ENCODE results near the gene MCCC2. TPM values are rescaled to one million over a fixed set of nuclear protein-coding genes. Genes with fewer than 3 reads are reported as not detected.
"Not testable (repeated sequence)": the region's sequence is repeated elsewhere in the genome, so short reads cannot be mapped to it uniquely, and the experiment has no call there.

MCCC2 gene
- total RNA-seq, 6 donors from 2014 or later, result 23.5 to 43.9 (median 34.4) TPM

GRCh38 chr5:71633255-71634155 is 46.4 kb downstream of the MCCC2 start:
- TF ChIP-seq POLR2AphosphoS5 (IDR thresholded peaks at IDR 0.05) (no peak), EP300 (IDR thresholded peaks at IDR 0.05) (no peak), CTCF (IDR thresholded peaks at IDR 0.05) (no peak), POLR2A (IDR thresholded peaks at IDR 0.05) (no peak)
- DNase-seq, result no peak
- no peaks in the 10 kb centered on the region for H3K9me3 ChIP-seq
- no peak overlapping the region for H3K4me3 ChIP-seq
- H3K27ac ChIP-seq, result no peak overlapping the region
- peaks cover 14 to 62% (median 20%) of the 10 kb centered on the region in 4 donors for H3K36me3 ChIP-seq
- no peak for ATAC-seq (ENCODE audit: low FRiP score in 2 of 2)
- WGBS, 2 donors, result 93 to 94% methylated on average over 2 of the region's 2 CpGs
- no peaks in the 10 kb centered on the region for H3K27me3 ChIP-seq
- H3K4me1 ChIP-seq, result no peaks in the 10 kb centered on the region

GRCh38 chr5:71637133-71637532 is 50.0 kb downstream of the MCCC2 start:
- DNase-seq, result no peak
- Histone ChIP-seq H3K9me3 (no peaks in the 10 kb centered on the region), H3K36me3 (peaks cover 16 to 81% (median 24%) of the 10 kb centered on the region in 4 donors)

GRCh38 chr5:71640408-71640807 is 53.3 kb downstream of the MCCC2 start:
- ATAC-seq (ENCODE audit: low FRiP score in 2 of 2) (no peak), DNase-seq (no peak)
- 89 to 95% methylated on average over 3 of the region's 3 CpGs for WGBS, 2 donors
- Histone ChIP-seq H3K36me3 (peaks cover 14 to 65% (median 15%) of the 10 kb centered on the region in 4 donors), H3K4me3 (no peak overlapping the region), H3K9me3 (no peaks in the 10 kb centered on the region), H3K4me1 (no peaks in the 10 kb centered on the region), H3K27ac (no peak overlapping the region), H3K27me3 (no peaks in the 10 kb centered on the region)
- no peak for TF ChIP-seq CTCF (IDR thresholded peaks at IDR 0.05)
- TF ChIP-seq EP300 (IDR thresholded peaks at IDR 0.05), result no peak
- no peak for TF ChIP-seq POLR2A (IDR thresholded peaks at IDR 0.05)
- no peak for TF ChIP-seq POLR2AphosphoS5 (IDR thresholded peaks at IDR 0.05)

More at GRCh38 chr5:71637133-71637532, 50.0 kb downstream of the MCCC2 start:
- Histone ChIP-seq H3K27me3 (no peaks in the 10 kb centered on the region), H3K4me3 (no peak overlapping the region), H3K4me1 (no peaks in the 10 kb centered on the region), H3K27ac (no peak overlapping the region)
- TF ChIP-seq CTCF (IDR thresholded peaks at IDR 0.05) (no peak), POLR2A (IDR thresholded peaks at IDR 0.05) (no peak), EP300 (IDR thresholded peaks at IDR 0.05) (no peak), POLR2AphosphoS5 (IDR thresholded peaks at IDR 0.05) (no peak)
- no peak for ATAC-seq (ENCODE audit: low FRiP score in 2 of 2)

GRCh38 chr5:71645030-71645429 is 57.9 kb downstream of the MCCC2 start:
- Histone ChIP-seq H3K4me3 (no peak overlapping the region), H3K27ac (no peak overlapping the region), H3K4me1 (no peaks in the 10 kb centered on the region), H3K9me3 (no peaks in the 10 kb centered on the region), H3K36me3 (peaks cover 2 to 60% (median 18%) of the 10 kb centered on the region in 4 donors), H3K27me3 (no peaks in the 10 kb centered on the region)
- ATAC-seq (ENCODE audit: low FRiP score in 2 of 2), result no peak
- no peak for TF ChIP-seq EP300 (IDR thresholded peaks at IDR 0.05)
- TF ChIP-seq POLR2A (IDR thresholded peaks at IDR 0.05), result no peak
- no peak for TF ChIP-seq POLR2AphosphoS5 (IDR thresholded peaks at IDR 0.05)
- no peak for TF ChIP-seq CTCF (IDR thresholded peaks at IDR 0.05)
- no peak for DNase-seq
- WGBS, 2 donors, result 40 to 80% methylated on average over 3 of the region's 3 CpGs

- not testable (repeated sequence) for H3K27ac ChIP-seq; H3K9me3 ChIP-seq; H3K27me3 ChIP-seq; H3K4me1 ChIP-seq; ATAC-seq (ENCODE audit: low FRiP score in 2 of 2); DNase-seq; H3K4me3 ChIP-seq
- peaks cover 3 to 76% (median 38%) of the 10 kb centered on the region in 4 donors for H3K36me3 ChIP-seq
- 96 to 99% methylated on average over 3 of the region's 3 CpGs for WGBS, 2 donors
Measured at GRCh38 chr5:71650940-71651339, 63.8 kb downstream of the MCCC2 start.
